LNCaP clone FGC (cell line): ENCODE data around the gene WNT11.

Source experiments
- DNase-seq: peaks from one replicate; pipeline ENCODE4 v3.0.0-alpha.2; 2011; ENCODE audit warnings: low read depth
- H3K4me3 ChIP-seq: 2 replicates; pipeline ENCODE4 v1.5.1; 2011; ENCODE audit warnings: mild to moderate bottlenecking, low read depth, low read length, control low read depth
- TF ChIP-seq, protein P1 (sequence below): IDR thresholded peaks from 2 replicates; pipeline ENCODE4 v1.5.1; 2012; ENCODE audit warnings: mild to moderate bottlenecking; ENCODE audit not compliant: control insufficient read depth, insufficient read depth; ENCODE audit errors: extremely low read depth

WNT11 gene

GRCh38 chr11:76149713-76150112 lies 56.6 kb downstream of the WNT11 start:
- TF ChIP-seq, protein P1, sequence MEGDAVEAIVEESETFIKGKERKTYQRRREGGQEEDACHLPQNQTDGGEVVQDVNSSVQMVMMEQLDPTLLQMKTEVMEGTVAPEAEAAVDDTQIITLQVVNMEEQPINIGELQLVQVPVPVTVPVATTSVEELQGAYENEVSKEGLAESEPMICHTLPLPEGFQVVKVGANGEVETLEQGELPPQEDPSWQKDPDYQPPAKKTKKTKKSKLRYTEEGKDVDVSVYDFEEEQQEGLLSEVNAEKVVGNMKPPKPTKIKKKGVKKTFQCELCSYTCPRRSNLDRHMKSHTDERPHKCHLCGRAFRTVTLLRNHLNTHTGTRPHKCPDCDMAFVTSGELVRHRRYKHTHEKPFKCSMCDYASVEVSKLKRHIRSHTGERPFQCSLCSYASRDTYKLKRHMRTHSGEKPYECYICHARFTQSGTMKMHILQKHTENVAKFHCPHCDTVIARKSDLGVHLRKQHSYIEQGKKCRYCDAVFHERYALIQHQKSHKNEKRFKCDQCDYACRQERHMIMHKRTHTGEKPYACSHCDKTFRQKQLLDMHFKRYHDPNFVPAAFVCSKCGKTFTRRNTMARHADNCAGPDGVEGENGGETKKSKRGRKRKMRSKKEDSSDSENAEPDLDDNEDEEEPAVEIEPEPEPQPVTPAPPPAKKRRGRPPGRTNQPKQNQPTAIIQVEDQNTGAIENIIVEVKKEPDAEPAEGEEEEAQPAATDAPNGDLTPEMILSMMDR = no peak
- no peak for DNase-seq
- no peak overlapping the region for H3K4me3 ChIP-seq

DNA sequence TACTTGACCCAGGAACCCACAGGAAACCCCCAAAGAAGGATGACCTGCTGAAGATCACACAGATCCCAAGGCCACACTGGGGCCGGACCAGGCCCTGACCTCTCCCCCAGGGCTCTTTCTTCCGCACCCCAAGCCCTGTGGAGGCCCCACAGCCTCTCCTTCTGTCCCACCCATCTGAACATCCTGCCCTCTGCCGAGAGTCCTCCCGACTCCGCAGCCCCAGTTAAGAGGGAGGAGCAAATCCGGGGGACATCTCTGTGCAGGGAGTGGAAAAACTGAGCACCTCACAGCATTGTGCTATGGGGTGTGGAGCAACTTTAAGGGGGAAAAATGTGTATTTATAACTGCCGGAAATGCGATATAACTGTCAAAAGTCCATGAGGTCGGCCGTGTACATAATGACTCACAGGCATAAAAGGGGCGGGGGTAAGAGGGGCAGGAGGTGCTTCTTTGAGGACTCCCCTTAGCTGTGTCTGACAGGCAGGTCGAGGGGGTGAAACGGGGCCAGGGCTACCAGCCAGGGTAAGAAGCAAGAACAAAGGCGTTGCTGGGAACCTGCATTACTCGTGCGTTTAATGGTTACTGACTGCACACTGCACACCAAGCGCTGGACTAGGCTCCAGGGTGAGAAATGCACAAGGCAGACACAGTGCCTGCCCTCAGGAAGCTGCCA lies 57.2 kb downstream of the WNT11 start:
- no peak overlapping the region for H3K4me3 ChIP-seq
- TF ChIP-seq, protein P1 = no peak
- DNase-seq = no peak

DNA sequence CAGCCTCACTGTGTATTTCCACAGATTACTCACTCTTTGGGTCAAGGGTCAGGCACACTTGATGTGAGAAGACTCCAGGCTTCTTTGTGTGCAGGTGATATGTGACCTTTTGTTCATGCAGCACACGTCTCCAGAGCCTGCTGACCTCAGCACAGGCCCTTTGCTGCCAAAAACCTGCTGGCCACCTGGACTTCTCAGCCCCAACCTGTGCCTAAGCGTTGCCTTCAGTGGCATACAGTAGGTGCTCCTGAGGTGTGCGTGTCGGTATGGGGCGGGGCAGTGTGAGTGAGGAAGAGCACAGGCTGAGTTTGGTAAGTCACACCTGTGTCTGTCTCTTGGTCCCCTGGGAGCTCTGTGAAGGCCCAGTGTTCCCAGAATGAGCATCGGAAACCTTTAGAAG lies 58.1 kb downstream of the WNT11 start:
- no peak overlapping the region for H3K4me3 ChIP-seq
- TF ChIP-seq, protein P1 = no peak
- no peak for DNase-seq

DNA sequence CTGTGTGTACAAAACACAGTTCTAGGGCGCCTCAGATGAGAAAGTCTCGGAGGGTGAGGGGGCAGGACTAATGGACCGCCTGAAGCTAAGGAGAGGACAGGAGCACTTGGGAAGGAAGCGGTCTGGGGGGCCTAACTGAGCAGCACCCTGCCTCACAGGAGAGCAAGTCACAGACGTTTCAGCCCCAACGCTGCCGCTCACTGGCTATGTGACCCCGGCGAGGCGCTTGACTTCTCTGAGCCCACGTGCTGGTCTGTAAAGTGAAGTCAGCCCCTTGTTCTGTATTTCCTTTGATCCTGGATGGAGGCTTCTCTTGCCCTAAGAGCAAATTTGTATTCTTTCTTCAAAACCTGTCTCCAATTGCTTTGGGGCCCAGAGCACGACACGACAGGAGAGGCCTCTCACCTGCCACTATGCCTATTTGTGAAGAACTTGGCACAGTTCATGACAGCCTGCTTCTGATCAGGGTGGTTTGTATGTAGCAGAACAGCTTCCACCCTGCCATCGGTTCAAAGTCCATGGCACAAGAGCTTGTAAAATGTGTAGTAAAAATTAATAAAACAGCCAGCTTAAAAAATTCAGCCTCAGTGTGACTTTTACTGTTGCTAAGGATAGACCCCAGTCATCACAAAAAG lies 59.1 kb downstream of the WNT11 start:
- no peak for DNase-seq
- H3K4me3 ChIP-seq = no peak overlapping the region
- TF ChIP-seq, protein P1 = no peak

DNA sequence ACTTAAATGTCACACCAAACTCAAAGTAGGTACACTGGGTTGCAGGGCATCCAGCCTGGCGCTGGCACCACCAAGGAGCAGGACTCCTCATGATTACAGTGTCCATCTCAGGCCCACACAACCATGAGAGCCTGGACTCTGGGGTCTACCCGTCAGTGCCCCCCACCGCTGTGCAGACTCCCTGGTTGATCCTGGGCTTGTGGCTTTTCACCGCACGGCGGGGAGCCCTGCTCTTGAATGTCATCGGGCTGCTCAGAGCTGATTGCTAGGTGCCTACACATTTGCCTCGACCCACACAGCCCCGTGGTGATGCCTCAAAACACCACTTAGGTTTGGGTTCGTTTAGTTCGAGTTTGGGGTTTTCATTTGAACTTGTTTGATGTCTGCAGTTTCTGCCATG lies 63.0 kb downstream of the WNT11 start:
- TF ChIP-seq, protein P1 = no peak
- H3K4me3 ChIP-seq = no peak overlapping the region
- DNase-seq = no peak

- TF ChIP-seq, protein P1 = no peak
- H3K4me3 ChIP-seq = no peak overlapping the region
- DNase-seq = no peak
These were observed 64.3 kb downstream of the WNT11 start for GRCh38 chr11:76141901-76142588.
